ENCODE data around the gene BHMT2. TPM values are rescaled to one million over a fixed set of nuclear protein-coding genes. Genes with fewer than 3 reads are reported as not detected.

The BHMT2 gene
- total RNA-seq, 1 experiment from 2014 or later: not detected

- DNase-seq (no peak), ATAC-seq (no peak)
- no peak overlapping the region for H3K4me2 ChIP-seq (ENCODE audit: low read length)
- H3K36me3 ChIP-seq (ENCODE audit: low read depth, low read length): no peaks in the 10 kb centered on the region
- no peaks in the 10 kb centered on the region for H3K4me1 ChIP-seq (ENCODE audit: insufficient read depth, low read length)
- H3K9me2 ChIP-seq (replicated peaks; ENCODE audit: low read length): no peaks in the 10 kb centered on the region
- POLR2A ChIA-PET (ENCODE audit: unreplicated experiment): no interaction called here
- H2AFZ ChIP-seq (ENCODE audit: low read length): no peak overlapping the region
- H3K4me3 ChIP-seq (ENCODE audit: low read length): no peak overlapping the region
- intact Hi-C loops (cut with micrococcal nuclease): no loop called here
- H3K27me3 ChIP-seq (ENCODE audit: low read length): no peaks in the 10 kb centered on the region
- no peaks in the 10 kb centered on the region for H4K20me1 ChIP-seq (ENCODE audit: low read length)
- no peaks in the 10 kb centered on the region for H3F3A ChIP-seq (ENCODE audit: low read length, unreplicated experiment)
- H3K79me2 ChIP-seq (ENCODE audit: low read length): no peaks in the 10 kb centered on the region
- TF ChIP-seq EZH2 (IDR thresholded peaks at IDR 0.05; ENCODE audit: low read length, unreplicated experiment): no peak
- TF ChIP-seq CTCF (conservative IDR thresholded peaks at IDR 0.05; ENCODE audit: low read depth, low read length): no peak
- TF ChIP-seq EZH2phosphoT487 (IDR thresholded peaks at IDR 0.05; ENCODE audit: borderline replicate concordance, low read length): no peak
- H3K9ac ChIP-seq (ENCODE audit: low read length): no peak overlapping the region
- H3K27ac ChIP-seq (ENCODE audit: low read length): no peak overlapping the region
- CTCF ChIA-PET: interaction anchor here (0.5 to 0.7 kb wide), 2 partner anchors 87 to 207 kb away, joined by 4 read pairs; no protein-coding TSS in a partner anchor
- no TSS peak for BruUV-seq (replicated peaks)
- no peaks in the 10 kb centered on the region for H3K9me3 ChIP-seq (ENCODE audit: low read length)
Observed at GRCh38 chr5:79108086-79108485, 38.5 kb downstream of the BHMT2 start.

- H4K20me1 ChIP-seq (ENCODE audit: low read length): no peaks in the 10 kb centered on the region
- DNase-seq: no peak
- no peaks in the 10 kb centered on the region for H3K9me2 ChIP-seq (replicated peaks; ENCODE audit: low read length)
- no peak overlapping the region for H3K4me3 ChIP-seq (ENCODE audit: low read length)
- no peak overlapping the region for H2AFZ ChIP-seq (ENCODE audit: low read length)
- no peak for TF ChIP-seq CTCF (conservative IDR thresholded peaks at IDR 0.05; ENCODE audit: low read depth, low read length)
- TF ChIP-seq EZH2phosphoT487 (IDR thresholded peaks at IDR 0.05; ENCODE audit: borderline replicate concordance, low read length): no peak
- TF ChIP-seq EZH2 (IDR thresholded peaks at IDR 0.05; ENCODE audit: low read length, unreplicated experiment): no peak
- ChIA-PET POLR2A (ENCODE audit: unreplicated experiment) (no interaction called here), CTCF (no interaction called here)
- no peaks in the 10 kb centered on the region for H3F3A ChIP-seq (ENCODE audit: low read length, unreplicated experiment)
- no peak overlapping the region for H3K4me2 ChIP-seq (ENCODE audit: low read length)
- no peak overlapping the region for H3K27ac ChIP-seq (ENCODE audit: low read length)
- H3K9ac ChIP-seq (ENCODE audit: low read length): no peak overlapping the region
- no peaks in the 10 kb centered on the region for H3K4me1 ChIP-seq (ENCODE audit: insufficient read depth, low read length)
- ATAC-seq: no peak
- no peaks in the 10 kb centered on the region for H3K79me2 ChIP-seq (ENCODE audit: low read length)
- BruUV-seq (replicated peaks): no TSS peak
- H3K9me3 ChIP-seq (ENCODE audit: low read length): no peaks in the 10 kb centered on the region
- no peaks in the 10 kb centered on the region for H3K27me3 ChIP-seq (ENCODE audit: low read length)
- intact Hi-C loops (cut with micrococcal nuclease): no loop called here
- no peaks in the 10 kb centered on the region for H3K36me3 ChIP-seq (ENCODE audit: low read depth, low read length)
Observed at GRCh38 chr5:79108792-79109191, 39.2 kb downstream of the BHMT2 start.

GRCh38 chr5:79109527-79110492 is 40.2 kb downstream of the BHMT2 start:
- intact Hi-C loops (cut with micrococcal nuclease): no loop called here
- DNase-seq (peak; percentile 44), ATAC-seq (peak; percentile 65; the same call in 1 of the 2 replicates)
- Histone ChIP-seq H4K20me1 (ENCODE audit: low read length) (no peaks in the 10 kb centered on the region), H2AFZ (ENCODE audit: low read length) (no peak overlapping the region), H3K4me3 (ENCODE audit: low read length) (no peak overlapping the region), H3K27me3 (ENCODE audit: low read length) (no peaks in the 10 kb centered on the region), H3K9ac (ENCODE audit: low read length) (no peak overlapping the region), H3K79me2 (ENCODE audit: low read length) (no peaks in the 10 kb centered on the region), H3K4me1 (ENCODE audit: insufficient read depth, low read length) (no peaks in the 10 kb centered on the region), H3K4me2 (ENCODE audit: low read length) (no peak overlapping the region), H3K27ac (ENCODE audit: low read length) (no peak overlapping the region), H3F3A (ENCODE audit: low read length, unreplicated experiment) (no peaks in the 10 kb centered on the region), H3K9me2 (replicated peaks; ENCODE audit: low read length) (no peaks in the 10 kb centered on the region), H3K9me3 (ENCODE audit: low read length) (no peaks in the 10 kb centered on the region), H3K36me3 (ENCODE audit: low read depth, low read length) (no peaks in the 10 kb centered on the region)
- POLR2A ChIA-PET (ENCODE audit: unreplicated experiment): no interaction called here
- TF ChIP-seq CTCF (conservative IDR thresholded peaks at IDR 0.05; ENCODE audit: low read depth, low read length) (peak; percentile 71), EZH2 (IDR thresholded peaks at IDR 0.05; ENCODE audit: low read length, unreplicated experiment) (no peak)
- BruUV-seq (replicated peaks): no TSS peak
- CTCF ChIA-PET: interaction anchor here (0.6 kb wide), 1 partner anchor 85 kb away, joined by 3 read pairs; no protein-coding TSS in a partner anchor

All from PC-3 (cell line).